B cell (primary cell): ENCODE results near the gene PPP1R3D. TPM values are rescaled to one million over a fixed set of nuclear protein-coding genes. Genes with fewer than 3 reads are reported as not detected.
"Not testable (repeated sequence)": the region's sequence is repeated elsewhere in the genome, so short reads cannot be mapped to it uniquely, and the experiment has no call there.

ENCODE experiments used
- ATAC-seq: fragments of 200-7000 bp; cut with Tn5 transposase; one replicate; pipeline ENCODE4 v1.10.0; 2021; ENCODE audit warnings: low read depth, mild to moderate bottlenecking, moderate number of reproducible peaks, moderate library complexity
- CTCF ChIA-PET: fragments of 350-600 bp; sonication (Branson Sonifier 250); formaldehyde crosslinking; loops from one replicate; lab custom pipeline; 2021; ENCODE audit warnings: antibody characterized with exemption, inconsistent platforms; lab: Charles Lee
- POLR2A ChIA-PET: fragments of 350-600 bp; sonication (Branson Sonifier 250); formaldehyde crosslinking; loops from one replicate; lab custom pipeline; 2021; ENCODE audit warnings: antibody characterized with exemption; lab: Charles Lee
- DNase-seq: peaks from one replicate; pipeline ENCODE4 v3.0.0; 2013
- H2AFZ ChIP-seq: 2 replicates; pipeline ENCODE4 v1.6.1; 2012; ENCODE audit warnings: mild to moderate bottlenecking, low read depth, low read length; ENCODE audit not compliant: insufficient read depth, poor library complexity, severe bottlenecking
- H3K27ac ChIP-seq, 2 donors: 1 replicate in 1 of 2; 2 replicates in 1 of 2; pipeline ENCODE4 v1.5.1; 2012 to 2013; ENCODE audit warnings: low read length in 2 of 2, mild to moderate bottlenecking in 2 of 2, moderate library complexity in 1 of 2
- H3K27me3 ChIP-seq, 4 experiments: fragments of 200-600 bp in 1 of 4; sonication (generic) in 1 of 4; replicated peaks in 1 of 4; 1 replicate in 2 of 4; 2 replicates in 2 of 4; pipeline versions ENCODE4 v1.6.1 to v1.7.0; 2013 to 2016; ENCODE audit warnings: low read length in 3 of 4, mild to moderate bottlenecking in 2 of 4, mixed read lengths in 1 of 4, moderate library complexity in 1 of 4; ENCODE audit not compliant: insufficient read depth in 4 of 4, control insufficient read depth in 3 of 4; ENCODE audit errors: control extremely low read depth in 1 of 4
- H3K36me3 ChIP-seq, 2 experiments: replicated peaks in 1 of 2; 1 replicate in 1 of 2; 2 replicates in 1 of 2; pipeline versions ENCODE4 v1.6.1 to v1.7.1; 2013; ENCODE audit warnings: low read length in 1 of 2; ENCODE audit not compliant: insufficient read depth in 2 of 2, control insufficient read depth in 1 of 2; ENCODE audit errors: control extremely low read depth in 1 of 2, extremely low read depth in 1 of 2
- H3K4me1 ChIP-seq, 2 donors: fragments of 200-600 bp in 1 of 2; sonication (generic) in 1 of 2; 1 replicate in 1 of 2; 2 replicates in 1 of 2; pipeline versions ENCODE4 v1.5.1 to v1.6.1; 2013 to 2017; ENCODE audit warnings: low read length in 2 of 2; ENCODE audit not compliant: control insufficient read depth in 2 of 2, insufficient read depth in 2 of 2
- H3K4me2 ChIP-seq: replicated peaks from 2 replicates; pipeline ENCODE3; 2012; ENCODE audit warnings: mild to moderate bottlenecking, low read depth, low read length; ENCODE audit not compliant: poor library complexity, severe bottlenecking
- H3K4me3 ChIP-seq, 5 experiments: fragments of 200-600 bp in 1 of 5; sonication (generic) in 1 of 5; 1 replicate in 3 of 5; 2 replicates in 2 of 5; pipeline versions ENCODE4 v1.5.1 to v1.7.0; 2011 to 2016; ENCODE audit warnings: low read length in 4 of 5, mild to moderate bottlenecking in 4 of 5, low read depth in 2 of 5, control low read depth in 1 of 5, moderate library complexity in 1 of 5; ENCODE audit not compliant: insufficient read depth in 1 of 5; ENCODE audit errors: control extremely low read depth in 1 of 5, extremely low read depth in 1 of 5
- H3K79me2 ChIP-seq: fragments of 200-600 bp; sonication (generic); one replicate; pipeline ENCODE4 v1.6.0; 2016; ENCODE audit warnings: low read length; ENCODE audit not compliant: control insufficient read depth, insufficient read depth
- H3K9ac ChIP-seq: fragments of 200-600 bp; sonication (generic); 2 replicates; pipeline ENCODE4 v1.6.1; 2017; ENCODE audit warnings: mild to moderate bottlenecking, low read length, moderate library complexity
- H3K9me3 ChIP-seq, 3 donors: one replicate each; pipeline versions ENCODE4 v1.6.1 to v1.7.1; 2013; ENCODE audit warnings: low read length in 2 of 3; ENCODE audit not compliant: control insufficient read depth in 2 of 3, insufficient read depth in 1 of 3; ENCODE audit errors: control extremely low read depth in 1 of 3
- H4K20me1 ChIP-seq: 2 replicates; pipeline ENCODE4 v1.6.0; 2012; ENCODE audit warnings: mild to moderate bottlenecking, low read length; ENCODE audit not compliant: insufficient read depth, control insufficient read depth, poor library complexity, severe bottlenecking
- H3K27ac Mint-ChIP-seq: one replicate; pipeline ENCODE4 v1.8.0; 2021; ENCODE audit warnings: mixed read lengths
- H3K27me3 Mint-ChIP-seq: one replicate; pipeline ENCODE4 v1.8.0; 2021; ENCODE audit warnings: mixed read lengths
- H3K4me1 Mint-ChIP-seq: one replicate; pipeline ENCODE4 v1.8.0; 2021; ENCODE audit warnings: mixed read lengths
- H3K4me3 Mint-ChIP-seq: one replicate; pipeline ENCODE4 v1.8.0; 2021; ENCODE audit warnings: mixed read lengths
- H3K9me3 Mint-ChIP-seq: one replicate; pipeline ENCODE4 v1.8.0; 2022; ENCODE audit warnings: mixed read lengths; ENCODE audit not compliant: insufficient read depth
- EZH2 ChIP-seq: IDR thresholded peaks from 2 replicates; pipeline ENCODE4 v1.6.1; 2012; ENCODE audit warnings: borderline replicate concordance, low read depth, mild to moderate bottlenecking, moderate library complexity, low read length; ENCODE audit not compliant: insufficient read depth, poor library complexity, severe bottlenecking
- WGBS: methylation state at CpG from one replicate; pipeline ENCODE4 v1.1.5; 2013; ENCODE audit warnings: missing lambda C conversion rate; ENCODE audit not compliant: insufficient coverage; 5-methylcytosine and 5-hydroxymethylcytosine counted together
- intact Hi-C: fragments of 100-400 bp; cut with micrococcal nuclease; formaldehyde crosslinking; loops from one replicate; pipeline ENCODE4 v1.10.0; 2022
- polyA plus RNA-seq: library from polyadenylated mRNA; depleted of rRNA; stranded (reverse); fragments of >200 nt; gene quantifications from 2 replicates; pipeline ENCODE4 v1.2.3, GENCODE V29; 2012
- total RNA-seq, 2 donors: library from RNA; stranded (reverse); fragments of 120-200 nt in 1 of 2; gene quantifications; 1 replicate in 1 of 2; 2 replicates in 1 of 2; pipeline versions ENCODE4 v1.2.3 to v1.2.4, GENCODE V29; 2013 to 2022
- TF ChIP-seq, protein P1 (sequence below): fragments of 200-600 bp; IDR thresholded peaks from one replicate; pipeline ENCODE4 v1.8.0; 2022; ENCODE audit warnings: antibody characterized with exemption, mild to moderate bottlenecking

PPP1R3D gene
- total and polyA plus RNA-seq, 2 donors (not counting 1 experiment from before 2014, with no cell fraction given): 1.2 to 13.6 TPM

DNA sequence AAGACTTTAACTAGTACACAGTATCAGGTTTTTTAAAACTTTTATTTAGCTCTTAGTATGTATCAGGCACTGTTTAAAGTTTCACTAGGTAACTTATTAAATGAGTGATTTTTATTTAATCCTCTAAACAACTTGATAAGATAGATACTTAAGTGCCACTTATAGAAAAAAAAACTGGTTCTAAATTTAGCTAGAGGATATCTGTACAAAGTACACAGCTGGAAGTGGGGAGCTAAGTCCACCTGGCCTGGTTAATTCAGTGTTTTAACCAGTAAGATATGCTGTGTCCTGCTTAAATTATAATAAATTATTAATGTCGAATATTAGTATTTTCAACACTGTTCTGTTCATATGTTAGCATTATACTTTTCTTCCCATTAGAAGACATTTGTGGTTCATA is 44.2 kb downstream of the PPP1R3D start:
- Histone ChIP-seq H3K4me3 (no peak overlapping the region), H4K20me1 (no peaks in the 10 kb centered on the region), H2AFZ (no peak overlapping the region), H3K36me3 (no peaks in the 10 kb centered on the region), H3K9ac (no peak overlapping the region), H3K4me1 (peaks cover 7 to 12% of the 10 kb centered on the region in 2 donors), H3K9me3 (peaks cover 0 to 1% (median 0%) of the 10 kb centered on the region in 3 donors), H3K79me2 (no peaks in the 10 kb centered on the region), H3K4me2 (no peak overlapping the region), H3K27ac (no peak overlapping the region), H3K27me3 (no peaks in the 10 kb centered on the region)
- ATAC-seq: no peak
- Mint-ChIP-seq H3K27ac (no peak overlapping the region), H3K4me3 (no peak overlapping the region), H3K4me1 (peaks cover 11% of the 10 kb centered on the region), H3K27me3 (peaks cover 11% of the 10 kb centered on the region), H3K9me3 (no peaks in the 10 kb centered on the region)
- TF ChIP-seq, protein P1, sequence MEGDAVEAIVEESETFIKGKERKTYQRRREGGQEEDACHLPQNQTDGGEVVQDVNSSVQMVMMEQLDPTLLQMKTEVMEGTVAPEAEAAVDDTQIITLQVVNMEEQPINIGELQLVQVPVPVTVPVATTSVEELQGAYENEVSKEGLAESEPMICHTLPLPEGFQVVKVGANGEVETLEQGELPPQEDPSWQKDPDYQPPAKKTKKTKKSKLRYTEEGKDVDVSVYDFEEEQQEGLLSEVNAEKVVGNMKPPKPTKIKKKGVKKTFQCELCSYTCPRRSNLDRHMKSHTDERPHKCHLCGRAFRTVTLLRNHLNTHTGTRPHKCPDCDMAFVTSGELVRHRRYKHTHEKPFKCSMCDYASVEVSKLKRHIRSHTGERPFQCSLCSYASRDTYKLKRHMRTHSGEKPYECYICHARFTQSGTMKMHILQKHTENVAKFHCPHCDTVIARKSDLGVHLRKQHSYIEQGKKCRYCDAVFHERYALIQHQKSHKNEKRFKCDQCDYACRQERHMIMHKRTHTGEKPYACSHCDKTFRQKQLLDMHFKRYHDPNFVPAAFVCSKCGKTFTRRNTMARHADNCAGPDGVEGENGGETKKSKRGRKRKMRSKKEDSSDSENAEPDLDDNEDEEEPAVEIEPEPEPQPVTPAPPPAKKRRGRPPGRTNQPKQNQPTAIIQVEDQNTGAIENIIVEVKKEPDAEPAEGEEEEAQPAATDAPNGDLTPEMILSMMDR: no peak
- no peak for TF ChIP-seq EZH2
- ChIA-PET CTCF (no interaction called here), POLR2A (no interaction called here)
- intact Hi-C loops: no loop called here
- DNase-seq: no peak
- WGBS: no CpG with 5 or more reads among the region's 1 CpG

DNA sequence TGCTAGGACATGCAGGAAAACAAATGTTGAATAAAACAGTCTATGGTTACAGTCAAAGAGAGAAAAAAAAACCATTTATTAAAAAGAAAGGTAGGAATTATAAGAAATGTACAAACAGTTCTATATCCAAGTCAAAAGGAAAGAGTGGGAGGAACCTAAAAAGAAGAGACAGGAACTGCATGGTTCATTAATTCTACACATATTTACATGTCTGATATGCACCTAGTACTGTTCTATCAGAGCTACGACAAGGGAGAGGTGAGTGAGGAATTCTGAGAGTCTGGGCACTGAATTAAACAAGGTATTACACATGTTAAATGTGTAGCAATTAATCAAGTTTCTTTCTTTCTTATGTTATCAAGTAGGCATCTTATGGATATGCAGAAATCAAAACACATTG is 48.5 kb downstream of the PPP1R3D start:
- no CpG with 5 or more reads among the region's 1 CpG for WGBS
- no peaks in the 10 kb centered on the region for H3K27me3 ChIP-seq
- TF ChIP-seq EZH2: no peak
- TF ChIP-seq, protein P1: no peak
- peaks cover 0 to 1% (median 0%) of the 10 kb centered on the region in 3 donors for H3K9me3 ChIP-seq
- peaks cover 7 to 16% of the 10 kb centered on the region in 2 donors for H3K4me1 ChIP-seq
- H3K4me3 ChIP-seq: no peak overlapping the region
- H3K4me2 ChIP-seq: peak overlapping the region; percentile 32
- H3K9me3 Mint-ChIP-seq: peaks cover 3% of the 10 kb centered on the region
- H4K20me1 ChIP-seq: no peaks in the 10 kb centered on the region
- peak overlapping the region; percentile 11 for H3K9ac ChIP-seq
- no peak overlapping the region for H2AFZ ChIP-seq
- H3K79me2 ChIP-seq: no peaks in the 10 kb centered on the region
- peaks cover 7% of the 10 kb centered on the region for H3K27me3 Mint-ChIP-seq
- DNase-seq (peak; percentile 6), ATAC-seq (no peak)
- H3K27ac ChIP-seq: no peak overlapping the region
- H3K4me3 Mint-ChIP-seq: peak overlapping the region; percentile 1
- POLR2A ChIA-PET: no interaction called here
- CTCF ChIA-PET: no interaction called here
- H3K4me1 Mint-ChIP-seq: peaks cover 18% of the 10 kb centered on the region
- no peak overlapping the region for H3K27ac Mint-ChIP-seq
- intact Hi-C loops: no loop called here
- no peaks in the 10 kb centered on the region for H3K36me3 ChIP-seq

DNA sequence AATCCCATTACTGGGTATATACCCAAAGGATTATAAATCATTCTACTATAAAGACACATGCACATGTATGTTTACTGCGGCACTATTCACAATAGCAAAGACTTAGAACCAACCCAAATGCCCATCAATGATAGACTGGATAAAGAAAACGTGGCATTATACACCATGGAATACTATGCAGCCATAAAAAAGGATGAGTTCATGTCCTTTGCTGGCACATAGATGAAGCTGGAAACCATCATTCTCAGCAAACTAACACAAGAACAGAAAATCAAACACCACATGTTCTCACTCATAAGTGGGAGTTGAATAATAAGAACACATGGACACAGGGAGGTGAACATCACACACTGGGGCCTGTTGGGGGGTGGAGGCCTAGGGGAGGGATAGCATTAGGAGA is 50.1 kb downstream of the PPP1R3D start:
- H3K36me3 ChIP-seq, H3K4me3 Mint-ChIP-seq, H3K4me3 ChIP-seq, intact Hi-C loops, H3K9me3 Mint-ChIP-seq, ATAC-seq, H3K79me2 ChIP-seq, H3K9ac ChIP-seq, H3K27me3 Mint-ChIP-seq, CTCF ChIA-PET, H2AFZ ChIP-seq, H3K27ac ChIP-seq, H3K4me2 ChIP-seq, H3K27ac Mint-ChIP-seq, H4K20me1 ChIP-seq, POLR2A ChIA-PET, DNase-seq, H3K27me3 ChIP-seq, H3K9me3 ChIP-seq: not testable (repeated sequence)
- WGBS: 80% methylated on average over 1 of the region's 2 CpGs
- peaks cover 18% of the 10 kb centered on the region for H3K4me1 Mint-ChIP-seq
- H3K4me1 ChIP-seq: peaks cover 7 to 16% of the 10 kb centered on the region in 2 donors
